Subcutaneous adipose tissue (tissue), 4 donors: ENCODE measurements around the gene ATP9A. TPM values are rescaled to one million over a fixed set of nuclear protein-coding genes. Genes with fewer than 3 reads are reported as not detected.

Experiments
- CTCF ChIP-seq: fragments of 450-650 bp; IDR thresholded peaks from one replicate; pipeline ENCODE4 v1.5.1; 2016; ENCODE audit warnings: low read depth, mild to moderate bottlenecking, control low read depth, antibody characterized with exemption, moderate library complexity
- total RNA-seq, 4 donors: library from RNA; depleted of rRNA; stranded (reverse); fragments of >200 nt; gene quantifications; one replicate each; pipeline ENCODE4 v1.1.0, GENCODE V29; 2016

ATP9A gene
- total RNA-seq, 4 donors from 2014 or later = 77.2 to 128 (median 88.6) TPM

DNA sequence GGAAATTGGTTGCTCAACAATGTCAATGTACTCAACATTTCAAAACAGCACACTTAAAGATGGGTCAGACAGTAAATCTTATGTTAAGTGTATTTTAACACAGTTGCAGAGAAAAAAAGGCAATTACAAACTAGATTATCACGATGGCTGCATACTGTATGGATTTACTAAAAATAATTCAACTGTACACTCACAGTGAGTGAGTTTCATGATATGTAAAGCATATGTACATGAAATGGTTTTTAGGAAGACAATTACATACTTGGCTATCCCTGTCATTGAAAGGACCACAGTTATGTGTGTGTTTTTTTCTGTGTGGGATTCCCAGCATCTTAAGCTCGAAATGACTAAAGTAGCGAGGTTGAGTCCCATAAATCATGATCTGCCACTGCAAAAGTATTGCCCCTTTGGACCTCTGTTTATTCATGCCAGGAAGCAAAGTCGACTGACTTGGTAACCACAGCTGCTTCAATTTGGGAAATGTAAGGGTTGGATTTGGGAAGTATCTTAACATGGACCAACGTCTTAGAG lies 39.6 kb upstream of the ATP9A start:
- no peak for TF ChIP-seq CTCF

GRCh38 chr20:51804754-51805153 lies 36.6 kb upstream of the ATP9A start:
- TF ChIP-seq CTCF = no peak

DNA sequence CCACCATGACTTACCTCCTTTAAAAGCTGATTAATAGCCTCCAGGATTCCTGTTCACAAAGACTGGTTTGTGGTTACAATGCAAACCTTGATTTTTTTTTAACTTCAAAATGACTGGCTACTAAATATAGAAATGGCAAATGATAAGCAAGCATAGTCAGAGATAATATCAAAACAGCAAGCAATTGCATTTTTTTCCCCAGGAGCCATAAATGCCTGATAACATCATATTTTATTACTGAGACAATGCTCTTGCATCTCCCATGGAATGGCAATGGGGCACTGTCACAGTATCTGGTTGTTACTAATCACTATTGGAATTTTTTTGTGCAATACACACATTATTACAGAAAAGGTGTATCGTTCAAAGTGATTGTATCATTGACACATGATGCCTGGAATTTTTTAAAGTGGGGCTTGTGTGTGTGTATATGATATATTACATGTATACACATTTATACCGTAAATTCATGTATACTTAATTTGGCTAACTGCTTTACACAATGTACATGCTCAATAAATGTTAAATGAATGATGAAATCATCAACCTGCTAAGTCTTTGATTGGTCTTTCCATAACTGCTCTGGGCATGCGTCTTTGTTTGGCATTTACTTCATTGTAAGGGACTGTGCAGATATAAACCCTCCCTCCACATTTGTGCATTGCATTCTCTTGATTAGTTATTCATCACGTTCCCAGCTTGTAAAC lies 35.1 kb upstream of the ATP9A start:
- TF ChIP-seq CTCF = no peak

DNA sequence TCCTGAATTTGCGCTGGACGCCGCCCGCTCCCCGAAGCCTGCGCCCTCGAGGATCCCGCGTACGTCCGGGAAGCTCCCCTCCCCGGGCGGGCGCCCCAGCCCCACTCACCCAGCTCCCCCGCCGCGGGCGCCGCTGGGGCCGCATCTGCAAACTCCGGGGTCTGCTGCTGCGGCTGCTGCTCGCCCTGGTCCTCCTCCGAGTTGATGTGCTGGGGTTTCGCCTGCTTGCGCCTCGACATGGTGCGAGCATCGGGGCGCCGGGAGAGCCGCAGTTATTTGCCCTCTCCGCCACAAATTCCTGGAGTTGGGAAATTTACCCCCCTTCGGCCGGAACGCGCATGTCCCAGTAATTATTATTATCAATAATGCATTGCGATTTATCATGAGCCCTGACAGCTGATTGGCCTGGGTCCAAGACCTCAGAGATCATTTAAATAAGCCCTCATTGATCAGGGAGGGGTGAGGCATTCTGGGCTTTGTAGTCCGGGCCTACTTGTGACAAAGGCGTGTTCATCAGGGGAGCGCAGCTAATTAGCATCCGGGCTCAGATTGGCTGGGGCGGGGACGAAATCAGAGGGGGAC lies 34.1 kb upstream of the ATP9A start, which contains the start of gene SALL4:
TSS of gene SALL4 (minus strand) at position 352 of the 582 bp plus-strand sequence. CDS start at position 239, 113 bp downstream.
- TF ChIP-seq CTCF = no peak

- TF ChIP-seq CTCF = no peak
These were observed 33.6 kb upstream of the ATP9A start for GRCh38 chr20:51801823-51802123.

- TF ChIP-seq CTCF = no peak
These were observed 33.1 kb upstream of the ATP9A start for GRCh38 chr20:51801122-51801822.

DNA sequence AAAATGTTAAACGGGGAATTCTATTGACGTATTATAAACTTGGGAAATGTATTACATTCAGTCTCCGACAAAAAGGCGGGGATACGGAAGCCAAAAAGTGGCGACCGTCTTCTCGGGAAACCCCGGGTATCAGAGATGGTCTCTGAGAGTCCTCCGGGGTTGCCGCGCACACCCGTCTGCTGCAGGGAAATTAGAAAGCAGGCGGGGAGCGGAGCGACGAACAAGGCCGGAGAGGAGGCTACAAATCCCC lies 32.6 kb upstream of the ATP9A start:
- TF ChIP-seq CTCF = no peak
